HepG2 (cell line): ENCODE data around the gene EFNA2. TPM values are rescaled to one million over a fixed set of nuclear protein-coding genes. Genes with fewer than 3 reads are reported as not detected.
A peak's percentile ranks its signal among the peaks of the same experiment; 100 is the strongest.

Source experiments
- CBX5 ChIP-seq: sonication (generic); formaldehyde crosslinking; IDR thresholded peaks from 2 replicates; pipeline ENCODE4 v1.4.0; 2020; ENCODE audit warnings: missing genetic modification reagents, borderline replicate concordance
- CENPT ChIP-seq: sonication (generic); formaldehyde crosslinking; IDR thresholded peaks from 2 replicates; pipeline ENCODE4 v1.8.0; 2022; ENCODE audit warnings: low read depth, mild to moderate bottlenecking, moderate library complexity, missing genetic modification reagents
- CENPX ChIP-seq: sonication (generic); formaldehyde crosslinking; IDR thresholded peaks from 2 replicates; pipeline ENCODE4 v1.9.0; 2021; ENCODE audit warnings: mild to moderate bottlenecking, missing genetic modification reagents, moderate library complexity
- CHCHD3 ChIP-seq: sonication (generic); formaldehyde crosslinking; IDR thresholded peaks from 2 replicates; pipeline ENCODE4 v1.8.0; 2022; ENCODE audit warnings: mild to moderate bottlenecking, missing genetic modification reagents, moderate library complexity
- CSRNP2 ChIP-seq: sonication (generic); formaldehyde crosslinking; conservative IDR thresholded peaks from 2 replicates; pipeline ENCODE4 v1.8.0; 2022; ENCODE audit warnings: low read depth, missing genetic modification reagents
- DRAP1 ChIP-seq: IDR thresholded peaks from 2 replicates; pipeline ENCODE4 v1.6.1; 2016; ENCODE audit warnings: missing genetic modification reagents, missing compliant biosample characterization
- GABPB1 ChIP-seq: IDR thresholded peaks from 2 replicates; pipeline ENCODE4 v1.6.1; 2016; ENCODE audit warnings: mild to moderate bottlenecking, missing genetic modification reagents, moderate library complexity, missing compliant biosample characterization
- MYC ChIP-seq: sonication (generic); formaldehyde crosslinking; IDR thresholded peaks from 2 replicates; pipeline ENCODE4 v1.9.0; 2021; ENCODE audit warnings: missing genetic modification reagents, borderline replicate concordance
- NONO ChIP-seq, 2 experiments: fragments of 450-650 bp in 1 of 2; sonication (generic) in 1 of 2; formaldehyde crosslinking in 1 of 2; IDR thresholded peaks in 1 of 2; conservative IDR thresholded peaks in 1 of 2; 2 replicates each; pipeline versions ENCODE4 v1.6.1 to v1.8.0; 2017 to 2022; ENCODE audit warnings: mild to moderate bottlenecking in 1 of 2, missing genetic modification reagents in 1 of 2, moderate library complexity in 1 of 2
- NR1H2 ChIP-seq: sonication (generic); formaldehyde crosslinking; IDR thresholded peaks from 2 replicates; pipeline ENCODE4 v1.8.1; 2022; ENCODE audit warnings: low read depth, missing genetic modification reagents, borderline replicate concordance
- PAWR ChIP-seq: sonication (generic); formaldehyde crosslinking; IDR thresholded peaks from 2 replicates; pipeline ENCODE4 v1.4.0; 2020; ENCODE audit warnings: missing genetic modification reagents, mild to moderate bottlenecking, borderline replicate concordance
- SALL1 ChIP-seq: sonication (generic); formaldehyde crosslinking; IDR thresholded peaks from 2 replicates; pipeline ENCODE4 v1.8.0; 2022; ENCODE audit warnings: mild to moderate bottlenecking, missing genetic modification reagents
- SP2 ChIP-seq: sonication (generic); formaldehyde crosslinking; IDR thresholded peaks from 2 replicates; pipeline ENCODE4 v1.5.1; 2020; ENCODE audit warnings: mild to moderate bottlenecking, missing genetic modification reagents
- SRF ChIP-seq: IDR thresholded peaks from 2 replicates; pipeline ENCODE4 v1.6.1; 2011; ENCODE audit warnings: mild to moderate bottlenecking, low read depth, low read length, moderate library complexity
- STAT5B ChIP-seq: sonication (generic); formaldehyde crosslinking; IDR thresholded peaks from 2 replicates; pipeline ENCODE4 v1.4.0; 2020; ENCODE audit warnings: missing genetic modification reagents
- TEF ChIP-seq: sonication (generic); formaldehyde crosslinking; IDR thresholded peaks from 2 replicates; pipeline ENCODE4 v1.5.0; 2020; ENCODE audit warnings: missing genetic modification reagents
- ZFX ChIP-seq: sonication (generic); formaldehyde crosslinking; IDR thresholded peaks from 2 replicates; pipeline ENCODE4 v1.4.0; 2020; ENCODE audit warnings: mild to moderate bottlenecking, low read depth, missing genetic modification reagents, moderate library complexity
- ZNF256 ChIP-seq: sonication (generic); formaldehyde crosslinking; conservative IDR thresholded peaks from 2 replicates; pipeline ENCODE4 v1.4.0; 2020; ENCODE audit warnings: missing genetic modification reagents
- ZNF317 ChIP-seq: sonication (generic); formaldehyde crosslinking; IDR thresholded peaks from 2 replicates; pipeline ENCODE4 v1.5.0; 2020; ENCODE audit warnings: mild to moderate bottlenecking, missing genetic modification reagents
- ZNF414 ChIP-seq: sonication (generic); formaldehyde crosslinking; IDR thresholded peaks from 2 replicates; pipeline ENCODE4 v1.5.0; 2020; ENCODE audit warnings: missing genetic modification reagents
- ZNF577 ChIP-seq: sonication (generic); formaldehyde crosslinking; IDR thresholded peaks from 2 replicates; pipeline ENCODE4 v1.4.0; 2020; ENCODE audit warnings: mild to moderate bottlenecking, low read depth, missing genetic modification reagents, borderline replicate concordance
- ZNF605 ChIP-seq: sonication (generic); formaldehyde crosslinking; IDR thresholded peaks from 2 replicates; pipeline ENCODE4 v1.8.0; 2022; ENCODE audit warnings: mild to moderate bottlenecking, missing genetic modification reagents
- ZNF652 ChIP-seq: IDR thresholded peaks from 2 replicates; pipeline ENCODE4 v1.6.1; 2016; ENCODE audit warnings: low read depth, borderline replicate concordance
- ZNF703 ChIP-seq: sonication (generic); formaldehyde crosslinking; IDR thresholded peaks from 2 replicates; pipeline ENCODE4 v1.5.1; 2020; ENCODE audit warnings: missing genetic modification reagents, mild to moderate bottlenecking, moderate library complexity, borderline replicate concordance
- ZNF709 ChIP-seq: sonication (generic); formaldehyde crosslinking; IDR thresholded peaks from 2 replicates; pipeline ENCODE4 v1.5.0; 2020; ENCODE audit warnings: mild to moderate bottlenecking, missing genetic modification reagents
- ZSCAN12 ChIP-seq: sonication (generic); formaldehyde crosslinking; IDR thresholded peaks from 2 replicates; pipeline ENCODE4 v1.9.0; 2021; ENCODE audit warnings: mild to moderate bottlenecking, missing genetic modification reagents
- ZSCAN29 ChIP-seq: sonication (generic); formaldehyde crosslinking; conservative IDR thresholded peaks from 2 replicates; pipeline ENCODE4 v1.4.0; 2020; ENCODE audit warnings: mild to moderate bottlenecking, missing genetic modification reagents
- polyA plus RNA-seq, 8 experiments: library from polyadenylated mRNA; depleted of rRNA in 3 of 8; stranded (reverse) in 7 of 8; unstranded in 1 of 8; fragments of >200 nt; fragmentation: Illumina TruSeq in 4 of 8; extraction: Trizol in 4 of 8; gene quantifications; 2 replicates each; pipeline versions ENCODE4 v1.2.1 to v1.2.3, GENCODE V29; 2011 to 2016; ENCODE audit warnings: low read depth in 4 of 8, missing spikeins in 1 of 8, mixed read lengths in 1 of 8; ENCODE audit not compliant: insufficient read depth in 1 of 8
- total RNA-seq, 5 experiments: library from RNA; depleted of rRNA; stranded (reverse); fragments of >200 nt; fragmentation: Illumina TruSeq; extraction: Trizol; gene quantifications; 2 replicates each; pipeline ENCODE4 v1.2.3, GENCODE V29; 2016; ENCODE audit warnings: low read depth in 1 of 5

EFNA2 gene
- total and polyA plus RNA-seq, 2 of the 13 experiments (the other 11 are each of a cell fraction or from before 2014, with no cell fraction given) = 6.0 to 9.9 TPM

DNA sequence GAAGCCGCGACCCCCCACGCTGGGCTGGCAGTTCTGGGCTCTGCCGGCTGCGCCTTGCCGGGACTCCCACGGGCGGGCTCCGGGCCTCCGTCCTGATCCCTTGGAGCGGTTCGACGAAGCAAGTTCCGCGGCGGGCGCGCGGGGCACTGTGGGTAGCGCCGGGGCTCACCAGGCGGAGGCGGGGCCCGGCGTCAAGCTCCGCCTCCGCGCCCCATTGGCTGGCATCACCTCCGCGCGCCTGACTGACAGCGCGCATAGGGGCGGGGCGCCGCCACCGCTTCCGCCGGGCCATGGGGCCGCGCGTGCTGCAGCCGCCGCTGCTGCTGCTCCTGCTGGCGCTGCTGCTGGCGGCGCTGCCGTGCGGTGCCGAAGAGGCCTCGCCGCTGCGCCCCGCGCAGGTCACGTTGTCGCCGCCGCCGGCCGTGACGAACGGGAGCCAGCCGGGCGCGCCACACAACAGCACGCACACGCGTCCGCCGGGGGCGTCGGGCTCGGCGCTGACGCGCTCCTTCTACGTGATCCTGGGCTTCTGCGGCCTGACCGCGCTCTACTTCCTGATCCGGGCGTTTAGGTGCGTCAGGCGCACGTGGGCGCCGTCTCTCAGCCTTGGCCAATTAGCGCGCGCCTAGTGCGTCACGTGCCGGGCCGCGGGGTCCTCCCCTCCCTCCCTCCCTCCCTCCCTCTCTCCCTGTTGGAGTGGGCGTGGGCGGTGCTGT is 10.3 kb upstream of the EFNA2 start, which contains the start of gene FAM174C (continued):
- no peak for TF ChIP-seq ZSCAN29 (CRISPR knock-in tag)
- TF ChIP-seq ZNF709 = no peak; the same call in 1 of the 2 replicates
- no peak for TF ChIP-seq ZNF577 (CRISPR knock-in tag)
- peak; percentile 87 for TF ChIP-seq MYC
- TF ChIP-seq CSRNP2 = peak; percentile 84; the same call in 1 of the 2 replicates
- TF ChIP-seq TEF (CRISPR knock-in tag) = no peak
- peak; percentile 23; the same call in 1 of the 2 replicates for TF ChIP-seq DRAP1 (CRISPR knock-in tag)
- no peak for TF ChIP-seq ZNF414
- TF ChIP-seq CENPX (CRISPR knock-in tag) = no peak
- TF ChIP-seq ZNF317 (CRISPR knock-in tag) = peak; percentile 24; the same call in 1 of the 2 replicates
- peak; percentile 7; the same call in 1 of the 2 replicates for TF ChIP-seq ZSCAN12
- TF ChIP-seq ZNF256 (CRISPR knock-in tag) = no peak
- TF ChIP-seq SALL1 (CRISPR knock-in tag) = peak; percentile 68; the same call in 1 of the 2 replicates
- TF ChIP-seq NR1H2 (CRISPR knock-in tag) = no peak
- TF ChIP-seq GABPB1 (CRISPR knock-in tag) = peak; percentile 86
- 0 out of 2 replicates have a peak, but pooled peaks have one; percentile 1 for TF ChIP-seq ZNF605 (CRISPR knock-in tag)
- 0 out of 2 replicates have a peak, but pooled peaks have one; percentile 7 for TF ChIP-seq PAWR
- TF ChIP-seq SP2 = peak; percentile 80
- TF ChIP-seq CENPT = 0 out of 2 replicates have a peak, but pooled peaks have one; percentile 65
- TF ChIP-seq CHCHD3 (CRISPR knock-in tag) = peak; percentile 97
- TF ChIP-seq CBX5 = no peak
- no peak for TF ChIP-seq SRF
- no peak; the same call in 1 of the 2 replicates for TF ChIP-seq ZNF703 (CRISPR knock-in tag)
- TF ChIP-seq STAT5B = no peak
- no peak for TF ChIP-seq NONO (IDR thresholded peaks at IDR 0.05)
- peak; percentile 64 for TF ChIP-seq NONO (CRISPR knock-in tag; conservative IDR thresholded peaks at IDR 0.05)
- TF ChIP-seq ZFX (CRISPR knock-in tag) = peak; percentile 89
- no peak for TF ChIP-seq ZNF652 (CRISPR knock-in tag)
